HG03558 (cell line): Measurements from ENCODE around the gene OSBPL1A.
"Not testable (repeated sequence)": the region's sequence is repeated elsewhere in the genome, so short reads cannot be mapped to it uniquely, and the experiment has no call there.

Experiments used
- ATAC-seq: cut with Tn5 transposase; IDR thresholded peaks from one replicate; pipeline ENCODE4 v1.9.1; 2021; ENCODE audit warnings: moderate number of reproducible peaks; ENCODE audit not compliant: unreplicated experiment; ENCODE audit errors: extremely low read depth

OSBPL1A gene

DNA sequence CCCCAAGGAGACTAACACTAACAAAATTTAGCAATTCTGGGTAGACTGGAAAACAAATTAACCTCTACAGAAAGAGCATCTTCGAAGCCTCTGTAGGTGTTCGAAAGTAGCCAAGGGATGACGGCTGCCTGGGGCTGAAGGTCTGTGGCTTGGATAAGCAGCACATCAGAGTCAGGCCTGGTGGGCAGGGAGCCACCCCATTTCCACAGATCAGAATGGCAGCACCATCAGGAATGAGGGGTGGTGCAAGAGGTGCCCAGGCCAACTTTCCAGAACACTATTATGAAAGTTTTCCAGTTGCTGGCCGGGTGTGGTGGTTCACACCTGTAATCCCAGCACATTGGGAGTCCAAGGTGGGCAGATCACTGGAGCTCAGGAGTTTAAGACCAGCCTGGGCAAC lies 200.9 kb downstream of the OSBPL1A start:
- ATAC-seq = no peak

DNA sequence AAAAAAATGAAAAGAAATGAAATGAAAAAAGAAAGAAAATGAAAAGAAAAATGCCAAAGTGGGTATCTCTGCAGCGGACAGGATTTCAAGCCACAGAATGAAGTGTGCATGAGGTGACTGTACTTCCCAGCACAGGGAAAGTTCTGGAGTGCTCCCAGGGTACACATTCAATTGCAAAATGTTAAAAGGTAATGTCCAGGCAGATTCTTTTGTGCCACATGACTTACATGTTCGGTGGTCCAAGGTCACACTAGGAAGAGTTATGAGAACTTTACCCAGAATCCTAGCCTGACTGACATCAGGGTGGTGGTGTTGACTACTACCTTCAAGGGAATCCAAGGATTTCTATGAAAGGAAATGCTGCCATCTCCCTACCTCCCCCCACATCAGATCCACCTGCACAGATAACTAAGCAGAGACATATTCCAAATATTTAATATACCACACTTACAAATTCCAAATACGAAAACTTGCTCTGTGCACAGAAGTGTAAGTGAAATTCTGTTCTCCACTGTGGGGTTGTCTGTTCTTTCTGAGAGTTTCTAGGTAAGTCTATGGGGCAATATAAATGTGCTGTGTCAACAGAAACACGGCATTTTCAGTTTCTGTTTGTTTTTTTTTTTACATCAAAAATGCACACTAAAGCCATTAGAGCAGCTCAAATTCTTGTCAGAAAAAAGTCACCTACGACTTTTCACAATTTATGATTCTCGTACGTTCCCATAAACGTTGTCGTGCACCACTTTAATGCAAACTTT lies 202.1 kb downstream of the OSBPL1A start:
- no peak for ATAC-seq

- no peak for ATAC-seq
Measured at GRCh38 chr18:24190590-24190989, 207.0 kb downstream of the OSBPL1A start.

- ATAC-seq = no peak
Measured at GRCh38 chr18:24189664-24190346, 207.8 kb downstream of the OSBPL1A start.

DNA sequence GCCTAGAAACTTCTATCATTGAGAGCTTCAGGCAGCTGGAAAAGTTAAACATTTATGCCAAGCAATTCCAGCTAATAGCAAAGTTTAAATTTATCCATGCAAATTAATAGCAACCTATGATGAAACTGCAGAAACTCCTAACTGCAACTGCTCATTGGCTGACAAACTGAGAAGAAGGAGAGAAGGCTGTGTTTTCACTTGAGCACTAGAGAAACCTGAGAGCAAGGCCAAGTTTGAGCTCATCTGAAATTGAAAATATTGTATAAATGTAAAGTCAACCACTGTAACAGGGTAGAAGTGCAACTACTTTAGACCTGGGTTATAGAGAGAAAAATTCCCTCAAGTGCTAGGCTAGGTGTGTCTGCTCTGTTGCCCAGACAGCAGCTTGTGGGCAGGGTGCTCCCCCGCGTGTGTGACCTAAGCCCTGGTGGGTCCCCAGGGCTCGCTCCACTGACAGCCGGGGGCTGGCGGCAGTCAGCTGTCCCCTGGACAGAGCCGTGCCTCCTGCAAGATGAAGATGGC lies 208.6 kb downstream of the OSBPL1A start:
- ATAC-seq = peak; percentile 58

- ATAC-seq = no peak
Measured at GRCh38 chr18:24188120-24188519, 209.5 kb downstream of the OSBPL1A start.

- ATAC-seq = no peak
Measured at GRCh38 chr18:24187689-24188088, 209.9 kb downstream of the OSBPL1A start.

DNA sequence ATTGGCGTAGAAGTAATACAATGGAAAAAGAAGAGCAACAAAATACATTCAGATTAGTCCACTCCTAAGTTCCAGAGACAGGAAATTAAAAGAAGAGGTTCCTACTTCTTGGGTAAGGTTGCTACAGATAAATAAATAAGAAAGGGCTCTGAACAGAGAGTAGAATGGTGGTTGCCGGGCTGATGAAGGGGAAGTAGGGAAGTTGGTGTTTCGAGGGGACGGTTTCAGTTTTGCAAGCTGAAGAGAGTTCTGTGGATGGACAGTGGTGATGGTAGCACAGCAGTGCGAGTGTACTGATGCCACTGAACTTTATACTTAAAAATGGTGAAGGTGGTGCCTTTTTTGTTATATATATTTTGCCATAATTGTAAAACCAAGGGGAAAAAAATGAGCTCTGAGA lies 210.6 kb downstream of the OSBPL1A start:
- ATAC-seq = no peak

- ATAC-seq = no peak
Measured at GRCh38 chr18:24185805-24186204, 211.8 kb downstream of the OSBPL1A start.

GRCh38 chr18:24181806-24182205 lies 215.8 kb downstream of the OSBPL1A start:
- no peak for ATAC-seq

DNA sequence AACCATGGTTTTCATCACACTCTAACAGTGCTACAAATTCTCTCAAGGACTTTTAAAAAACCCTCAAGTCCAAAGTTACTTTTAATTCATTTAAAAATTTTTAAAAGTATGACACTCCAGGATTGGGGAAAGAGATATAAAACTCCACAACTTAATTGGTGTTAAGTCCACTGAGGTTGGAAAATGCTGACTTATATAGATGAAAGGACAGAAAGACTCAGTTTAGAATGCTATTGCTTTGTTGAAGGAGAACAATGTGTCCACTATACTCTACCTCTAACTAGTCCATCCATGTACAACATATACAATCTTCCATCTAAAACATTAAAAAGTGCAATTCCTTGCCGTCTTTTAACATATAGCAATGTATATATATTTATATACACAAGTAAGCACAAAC lies 217.6 kb downstream of the OSBPL1A start:
- no peak for ATAC-seq

DNA sequence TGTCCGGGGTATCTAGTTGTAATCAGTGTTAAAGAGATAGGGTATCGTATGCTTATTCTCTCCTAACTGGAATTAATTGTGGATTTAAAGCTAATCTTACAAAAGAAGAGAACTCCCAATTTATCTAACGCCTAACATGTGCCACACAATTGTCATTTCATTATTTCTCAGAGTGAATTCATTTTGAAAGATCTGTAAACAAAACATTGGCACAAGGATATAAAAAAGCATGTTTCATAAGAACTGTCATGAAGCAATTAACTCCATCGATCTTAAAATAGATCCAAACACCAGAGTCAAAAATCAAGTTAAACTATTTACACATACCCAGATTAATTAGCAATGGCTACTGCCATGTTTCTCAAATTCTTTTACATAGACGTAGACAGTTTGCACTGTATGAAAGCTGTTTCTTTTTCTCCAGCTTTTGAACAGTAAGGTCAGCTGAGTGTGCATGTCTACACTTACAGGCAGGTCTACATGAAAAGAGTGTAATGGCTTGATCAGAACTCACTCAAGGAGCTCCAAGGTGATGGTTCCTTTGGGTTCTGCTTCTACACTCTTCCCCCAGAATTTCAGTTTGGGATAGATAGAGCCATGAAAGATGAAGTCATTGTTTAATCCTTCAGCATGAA lies 220.0 kb downstream of the OSBPL1A start:
- ATAC-seq = no peak

- no peak for ATAC-seq
Measured at GRCh38 chr18:24176727-24177416, 220.8 kb downstream of the OSBPL1A start.

GRCh38 chr18:24173997-24174396 lies 223.6 kb downstream of the OSBPL1A start:
- ATAC-seq = no peak

DNA sequence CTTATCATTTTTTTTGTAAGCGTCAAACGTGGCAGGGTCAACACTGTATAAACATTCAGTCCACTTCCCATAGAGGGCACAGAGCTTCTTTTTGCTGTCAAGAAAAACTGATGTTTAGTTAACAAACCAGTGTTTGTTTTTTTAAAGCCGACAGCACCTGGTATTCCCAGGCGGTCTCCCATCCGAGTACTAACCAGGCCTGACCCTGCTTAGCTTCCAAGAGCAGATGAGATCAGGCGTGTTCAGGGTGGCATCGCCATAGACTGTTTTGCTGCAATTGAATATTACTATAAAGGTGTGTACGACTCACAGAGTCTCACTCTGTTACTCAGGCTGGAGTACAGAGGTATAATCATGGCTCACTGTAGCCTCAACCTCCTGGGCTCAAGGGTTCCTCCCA lies 227.3 kb downstream of the OSBPL1A start:
- ATAC-seq = no peak

- ATAC-seq = no peak
Measured at GRCh38 chr18:24168496-24168895, 229.1 kb downstream of the OSBPL1A start.

DNA sequence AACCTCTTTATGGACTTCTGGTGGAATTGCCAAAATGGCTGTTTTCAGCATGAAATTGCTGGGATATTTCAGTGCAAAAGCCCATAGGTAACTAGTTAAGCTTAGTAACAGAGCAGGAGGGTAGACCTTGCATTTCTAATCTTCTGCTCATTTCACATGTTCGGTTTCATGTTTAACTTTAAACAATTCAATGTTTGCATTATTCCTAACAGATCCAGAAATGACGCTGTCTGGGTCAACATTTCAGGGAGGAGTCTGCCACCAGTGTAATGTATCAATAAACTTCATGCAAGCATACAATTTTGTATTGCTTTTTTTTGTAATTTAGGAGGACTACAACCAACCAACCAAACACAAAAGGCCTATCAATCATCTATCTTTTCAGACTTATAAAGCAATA lies 236.3 kb downstream of the OSBPL1A start:
- ATAC-seq = no peak

GRCh38 chr18:24160086-24160485 lies 237.5 kb downstream of the OSBPL1A start:
- no peak for ATAC-seq

- no peak for ATAC-seq
Measured at GRCh38 chr18:24157855-24158254, 239.8 kb downstream of the OSBPL1A start.

- ATAC-seq = no peak
Measured at GRCh38 chr18:24153397-24153796, 244.2 kb downstream of the OSBPL1A start.

GRCh38 chr18:24149591-24149990 lies 248.0 kb downstream of the OSBPL1A start:
- not testable (repeated sequence) for ATAC-seq
